K562 (cell line): Measurements from ENCODE around the gene SLCO3A1. TPM values are rescaled to one million over a fixed set of nuclear protein-coding genes. Genes with fewer than 3 reads are reported as not detected.

Experiments
- ATAC-seq: fragments of 200-7000 bp; cut with Tn5 transposase; 3 replicates; pipeline ENCODE4 v1.9.1; 2020; ENCODE audit warnings: moderate library complexity
- BruUV-seq: library from RNA; stranded (reverse); fragments of 400-500 nt; replicated peaks from 2 replicates; lab custom pipeline; 2021; lab: Mats Ljungman, UMichigan
- CTCF ChIA-PET: fragments of 300-600 bp; formaldehyde crosslinking; extraction: SDS; loops from one replicate; lab custom pipeline; 2021; ENCODE audit warnings: low intra/inter-chr PET ratio; lab: Yijun Ruan, JAX
- POLR2A ChIA-PET: fragments of 300-600, 350-650 bp; sonication (Branson Sonifier 250); formaldehyde crosslinking; extraction: SDS; loops from one replicate; lab custom pipeline; 2021; ENCODE audit warnings: antibody characterized with exemption, inconsistent platforms; lab: Yijun Ruan, JAX
- DNase-seq, 4 experiments: peaks; one replicate each; pipeline versions ENCODE4 v3.0.0 to v3.0.0-alpha.2; 2011 to 2018; ENCODE audit warnings: low spot score in 3 of 4, mixed read lengths in 3 of 4; ENCODE audit errors: extremely low read depth in 1 of 4
- FAIRE-seq: peaks from 2 replicates; lab custom pipeline; 2011; peaks lifted over from hg19 to GRCh38; lab: Jason Lieb, UNC
- H2AFZ ChIP-seq: 2 replicates; pipeline ENCODE4 v1.6.0; 2011; ENCODE audit warnings: low read depth, low read length, control low read depth, inconsistent platforms
- H3K27ac ChIP-seq: fragments of 200-600 bp; 3 replicates; pipeline ENCODE4 v1.8.0; 2011; ENCODE audit warnings: low read depth, mild to moderate bottlenecking, control low read depth, inconsistent platforms, low read length, moderate library complexity, mixed read lengths; ENCODE audit errors: extremely low read depth
- H3K27me3 ChIP-seq, 2 experiments: fragments of 300-600 bp in 1 of 2; 2 replicates in 1 of 2; 3 replicates in 1 of 2; pipeline versions ENCODE4 v1.6.0 to v1.8.0; 2011; ENCODE audit warnings: inconsistent platforms in 2 of 2, low read length in 2 of 2, mild to moderate bottlenecking in 1 of 2, mixed read lengths in 1 of 2, moderate library complexity in 1 of 2; ENCODE audit not compliant: control insufficient read depth in 2 of 2, insufficient read depth in 2 of 2
- H3K36me3 ChIP-seq: fragments of 300-600 bp; 3 replicates; pipeline ENCODE4 v1.8.0; 2011; ENCODE audit warnings: mild to moderate bottlenecking, low read length, inconsistent platforms; ENCODE audit not compliant: control insufficient read depth, insufficient read depth
- H3K4me1 ChIP-seq, 2 experiments: fragments of 200-600 bp in 1 of 2; replicated peaks in 1 of 2; 2 replicates in 1 of 2; 3 replicates in 1 of 2; pipeline versions ENCODE4 v1.5.1 to v1.8.0; 2011; ENCODE audit warnings: inconsistent platforms in 2 of 2, low read length in 2 of 2, mild to moderate bottlenecking in 1 of 2, mixed read lengths in 1 of 2, moderate library complexity in 1 of 2; ENCODE audit not compliant: control insufficient read depth in 2 of 2, insufficient read depth in 2 of 2
- H3K4me2 ChIP-seq: 2 replicates; pipeline ENCODE4 v1.6.1; 2011; ENCODE audit warnings: low read length, control low read depth, inconsistent platforms, mixed read lengths; ENCODE audit not compliant: insufficient read depth
- H3K4me3 ChIP-seq: fragments of 200-600 bp; sonication (generic), shearing (Covaris generic); 2 replicates; pipeline ENCODE4 v1.5.1; 2016; ENCODE audit warnings: control low read depth, inconsistent platforms
- H3K79me2 ChIP-seq: fragments of 200-600 bp; 3 replicates; pipeline ENCODE4 v1.8.0; 2011; ENCODE audit warnings: low read length, inconsistent platforms; ENCODE audit not compliant: control insufficient read depth, insufficient read depth
- H3K9ac ChIP-seq, 2 experiments: 2 replicates each; pipeline versions ENCODE4 v1.6.0 to v1.6.1; 2011; ENCODE audit warnings: low read depth in 2 of 2, low read length in 2 of 2, control low read depth in 1 of 2, inconsistent platforms in 1 of 2, mild to moderate bottlenecking in 1 of 2, mixed read lengths in 1 of 2; ENCODE audit not compliant: insufficient read depth in 1 of 2
- H3K9me1 ChIP-seq: one replicate; pipeline ENCODE4 v1.6.0; 2011; ENCODE audit warnings: inconsistent platforms, mild to moderate bottlenecking, low read length, moderate library complexity; ENCODE audit not compliant: control insufficient read depth, insufficient read depth
- H3K9me3 ChIP-seq: replicated peaks from 2 replicates; pipeline ENCODE4 v1.5.1; 2011; ENCODE audit warnings: low read depth, low read length, inconsistent platforms; ENCODE audit not compliant: control insufficient read depth, insufficient read depth
- H4K20me1 ChIP-seq: replicated peaks from 2 replicates; pipeline ENCODE4 v1.6.1; 2011; ENCODE audit warnings: low read length, inconsistent platforms, mixed read lengths; ENCODE audit not compliant: control insufficient read depth, insufficient read depth
- FOSL1 ChIP-seq: fragments of 200-800 bp; sonication (Bioruptor generic); conservative IDR thresholded peaks from 2 replicates; pipeline ENCODE4 v1.6.1; 2016; ENCODE audit warnings: missing genetic modification characterization, missing compliant biosample characterization
- KHSRP ChIP-seq: fragments of 450-650 bp; IDR thresholded peaks from 2 replicates; pipeline ENCODE4 v1.6.1; 2017
- LARP7 ChIP-seq: fragments of 450-650 bp; IDR thresholded peaks from 2 replicates; pipeline ENCODE4 v1.6.1; 2016
- POLR2B ChIP-seq: fragments of 450-650 bp; IDR thresholded peaks from 2 replicates; pipeline ENCODE4 v1.6.1; 2018; ENCODE audit warnings: low read depth; ENCODE audit not compliant: partially characterized antibody
- PURB ChIP-seq: sonication (generic); formaldehyde crosslinking; IDR thresholded peaks from 2 replicates; pipeline ENCODE4 v1.9.0; 2021; ENCODE audit warnings: low read depth, mild to moderate bottlenecking, missing genetic modification reagents
- RNF219 ChIP-seq: fragments of 250-450 bp; sonication (Bioruptor Pico); IDR thresholded peaks from 2 replicates; pipeline ENCODE4 v1.5.0; 2022; ENCODE audit warnings: mild to moderate bottlenecking
- SIRT6 ChIP-seq: IDR thresholded peaks from one replicate; pipeline ENCODE4 v1.6.1; 2012; ENCODE audit warnings: low read depth, mild to moderate bottlenecking, control low read depth, inconsistent platforms, low read length, moderate library complexity
- SMC3 ChIP-seq: conservative IDR thresholded peaks from 2 replicates; pipeline ENCODE4 v1.6.1; 2011; ENCODE audit warnings: low read depth, low read length, improper control_type of control experiment; ENCODE audit not compliant: insufficient read depth
- SRF ChIP-seq, 2 experiments: fragments of 250-450, 450-650 bp in 1 of 2; sonication (Bioruptor Pico) in 1 of 2; sonication (generic) in 1 of 2; formaldehyde crosslinking; IDR thresholded peaks; 2 replicates each; pipeline versions ENCODE4 v1.5.0 to v1.5.1; 2020 to 2022; ENCODE audit warnings: mild to moderate bottlenecking in 1 of 2, missing genetic modification reagents in 1 of 2
- XRCC3 ChIP-seq: fragments of 450-650 bp; IDR thresholded peaks from 2 replicates; pipeline ENCODE4 v1.6.1; 2017; ENCODE audit warnings: mild to moderate bottlenecking, moderate library complexity
- ZNF124 ChIP-seq: sonication (generic); formaldehyde crosslinking; IDR thresholded peaks from 2 replicates; pipeline ENCODE4 v1.8.1; 2022; ENCODE audit warnings: missing genetic modification reagents
- ZNF175 ChIP-seq: fragments of 200-800 bp; sonication (Bioruptor generic); IDR thresholded peaks from 2 replicates; pipeline ENCODE4 v1.6.1; 2016; ENCODE audit warnings: low read depth, mild to moderate bottlenecking, missing genetic modification characterization, missing compliant biosample characterization
- ZNF263 ChIP-seq: sonication (generic); formaldehyde crosslinking; IDR thresholded peaks from 2 replicates; pipeline ENCODE4 v1.8.0; 2022; ENCODE audit warnings: mild to moderate bottlenecking, missing genetic modification reagents, borderline replicate concordance
- ZNF277 ChIP-seq: fragments of 250-450 bp; sonication (Bioruptor Pico); IDR thresholded peaks from 2 replicates; pipeline ENCODE4 v1.8.0; 2022; ENCODE audit warnings: inconsistent platforms, mild to moderate bottlenecking, moderate library complexity, borderline replicate concordance
- ZNF445 ChIP-seq: fragments of 250-450 bp; sonication (Bioruptor Pico); IDR thresholded peaks from 2 replicates; pipeline ENCODE4 v1.4.0; 2020; ENCODE audit warnings: low read depth, mild to moderate bottlenecking, moderate library complexity
- ZNF561 ChIP-seq: fragments of 450-650 bp; formaldehyde crosslinking; conservative IDR thresholded peaks from 2 replicates; pipeline ENCODE4 v1.4.0; 2020; ENCODE audit warnings: mild to moderate bottlenecking, moderate library complexity
- WGBS: fragments of 100-300 bp; shearing (Covaris generic); methylation state at CpG from one replicate; pipeline ENCODE4 v1.1.6; 2016; ENCODE audit warnings: low coverage, mixed read lengths; ENCODE audit not compliant: insufficient coverage; ENCODE audit errors: missing lambda C conversion rate; 5-methylcytosine and 5-hydroxymethylcytosine counted together
- in situ Hi-C: fragments of 300-500 bp; cut with MboI; formaldehyde crosslinking; loops from 4 replicates; pipeline ENCODE4 v1.15.0; 2018; ENCODE audit warnings: inconsistent platforms, mixed read lengths
- intact Hi-C: fragments of 100-400 bp; cut with micrococcal nuclease; formaldehyde crosslinking; loops from 2 replicates; pipeline ENCODE4 v1.14.2; 2022
- polyA plus RNA-seq, 8 experiments: library from polyadenylated mRNA; depleted of rRNA in 4 of 8; stranded (reverse) in 5 of 8; unstranded in 3 of 8; fragments of >200 nt; fragmentation: Nextera tagmentation in 2 of 8; fragmentation: Illumina TruSeq in 1 of 8; extraction: Ambion mirVana in 2 of 8; extraction: Trizol in 1 of 8; gene quantifications; 2 replicates each; pipeline versions ENCODE4 v1.2.1 to v1.2.3, GENCODE V29; 2011 to 2014; ENCODE audit warnings: inconsistent platforms in 1 of 8, missing spikeins in 1 of 8
- total RNA-seq, 7 experiments: library from RNA; depleted of rRNA in 6 of 7; stranded (reverse); fragments of >200 nt in 6 of 7; fragmentation: Illumina TruSeq in 2 of 7; extraction: Trizol in 2 of 7; gene quantifications; 2 replicates each; pipeline versions ENCODE4 v1.2.1 to v1.2.3, GENCODE V29; 2011 to 2021; ENCODE audit warnings: low replicate concordance in 1 of 7

Gene SLCO3A1
- total and polyA plus RNA-seq, 9 of the 15 experiments (the other 6 are each of a cell fraction or from before 2014, with no cell fraction given), result 0.01 to 0.84 (median 0.06) TPM; not detected in 3

- intact Hi-C loops, result no loop called here
- ChIA-PET POLR2A (no interaction called here), CTCF (no interaction called here)
- H3K79me2 ChIP-seq, result no peaks in the 10 kb centered on the region
- no peaks in the 10 kb centered on the region for H3K4me1 ChIP-seq
- peaks cover 4 to 40% of the 10 kb centered on the region in 2 experiments; a peak in 4 of 5 replicates for H3K27me3 ChIP-seq
- DNase-seq (no peak), FAIRE-seq (no peak), ATAC-seq (no peak)
- no peak overlapping the region for H3K9ac ChIP-seq
- no peak for TF ChIP-seq POLR2B
- TF ChIP-seq ZNF175 (CRISPR knock-in tag), result no peak
- TF ChIP-seq ZNF124 (CRISPR knock-in tag), result no peak
- TF ChIP-seq FOSL1 (tag), result no peak
- TF ChIP-seq KHSRP, result no peak
- TF ChIP-seq SMC3, result no peak
- no peak for TF ChIP-seq XRCC3
- TF ChIP-seq LARP7, result no peak
- no peak for TF ChIP-seq RNF219 (CRISPR knock-in tag)
- TF ChIP-seq SRF (CRISPR knock-in tag; IDR thresholded peaks at IDR 0.05), result no peak
- TF ChIP-seq PURB (CRISPR knock-in tag), result no peak
- TF ChIP-seq ZNF263, result no peak
- no peak for TF ChIP-seq ZNF561 (CRISPR knock-in tag)
- TF ChIP-seq SIRT6, result no peak
- no peak for TF ChIP-seq ZNF277
- no peak for TF ChIP-seq ZNF445
- WGBS, result 1% methylated on average over 10 of the region's 10 CpGs
- no peaks in the 10 kb centered on the region for H4K20me1 ChIP-seq
- BruUV-seq, result no TSS peak
- H3K4me3 ChIP-seq, result no peak overlapping the region
- no peaks in the 10 kb centered on the region for H3K9me3 ChIP-seq
- in situ Hi-C loops, result no loop called here
- H3K27ac ChIP-seq, result no peak overlapping the region
- H3K9me1 ChIP-seq, result no peaks in the 10 kb centered on the region
- H3K36me3 ChIP-seq, result no peaks in the 10 kb centered on the region
- no peak overlapping the region for H3K4me2 ChIP-seq
- H2AFZ ChIP-seq, result no peak overlapping the region
These were observed 311.0 kb downstream of the SLCO3A1 start for GRCh38 chr15:92164327-92165000.
